Measurements from ENCODE around the gene MPHOSPH8.

Gene MPHOSPH8

GRCh38 chr13:19672990-19673389, 39.5 kb downstream of the MPHOSPH8 start:
- Histone ChIP-seq H3K4me3 (ENCODE audit: low read length) (no peak overlapping the region), H3K9me2 (replicated peaks; ENCODE audit: control insufficient read depth, low read length) (no peaks in the 10 kb centered on the region), H3K9me3 (ENCODE audit: control insufficient read depth, insufficient read depth, low read length) (no peaks in the 10 kb centered on the region), H3F3A (ENCODE audit: control insufficient read depth, insufficient read depth) (peaks cover 8% of the 10 kb centered on the region), H3K27me3 (ENCODE audit: control insufficient read depth, low read length) (no peaks in the 10 kb centered on the region), H3K4me1 (ENCODE audit: control insufficient read depth, low read length) (no peaks in the 10 kb centered on the region), H3K36me3 (ENCODE audit: control insufficient read depth, low read length) (peaks cover 94% of the 10 kb centered on the region), H3K4me2 (ENCODE audit: low read length) (no peak overlapping the region), H3K79me2 (ENCODE audit: control insufficient read depth, low read length) (no peaks in the 10 kb centered on the region), H4K20me1 (ENCODE audit: control insufficient read depth, insufficient read depth, low read depth, low read length) (no peaks in the 10 kb centered on the region), H3K27ac (ENCODE audit: low read depth, low read length) (no peak overlapping the region)
- no peak for TF ChIP-seq EZH2phosphoT487 (IDR thresholded peaks at IDR 0.05; ENCODE audit: borderline replicate concordance, low read length)
- TF ChIP-seq CTCF (IDR thresholded peaks at IDR 0.05; ENCODE audit: low read depth, low read length, poor library complexity, severe bottlenecking): no peak

GRCh38 chr13:19673473-19674430, 40.3 kb downstream of the MPHOSPH8 start:
- H3K4me2 ChIP-seq (ENCODE audit: low read length): no peak overlapping the region
- peaks cover 8% of the 10 kb centered on the region for H3F3A ChIP-seq (ENCODE audit: control insufficient read depth, insufficient read depth)
- no peaks in the 10 kb centered on the region for H3K79me2 ChIP-seq (ENCODE audit: control insufficient read depth, low read length)
- H3K4me3 ChIP-seq (ENCODE audit: low read length): no peak overlapping the region
- H3K36me3 ChIP-seq (ENCODE audit: control insufficient read depth, low read length): peaks cover 92% of the 10 kb centered on the region
- no peaks in the 10 kb centered on the region for H3K4me1 ChIP-seq (ENCODE audit: control insufficient read depth, low read length)
- no peaks in the 10 kb centered on the region for H4K20me1 ChIP-seq (ENCODE audit: control insufficient read depth, insufficient read depth, low read depth, low read length)
- no peaks in the 10 kb centered on the region for H3K9me2 ChIP-seq (replicated peaks; ENCODE audit: control insufficient read depth, low read length)
- TF ChIP-seq CTCF (IDR thresholded peaks at IDR 0.05; ENCODE audit: low read depth, low read length, poor library complexity, severe bottlenecking): no peak
- no peak for TF ChIP-seq EZH2phosphoT487 (IDR thresholded peaks at IDR 0.05; ENCODE audit: borderline replicate concordance, low read length)
- no peaks in the 10 kb centered on the region for H3K9me3 ChIP-seq (ENCODE audit: control insufficient read depth, insufficient read depth, low read length)
- H3K27me3 ChIP-seq (ENCODE audit: control insufficient read depth, low read length): no peaks in the 10 kb centered on the region
- no peak overlapping the region for H3K27ac ChIP-seq (ENCODE audit: low read depth, low read length)

- no peaks in the 10 kb centered on the region for H3K9me2 ChIP-seq (replicated peaks; ENCODE audit: control insufficient read depth, low read length)
- H3K4me1 ChIP-seq (ENCODE audit: control insufficient read depth, low read length): no peaks in the 10 kb centered on the region
- H3K27me3 ChIP-seq (ENCODE audit: control insufficient read depth, low read length): no peaks in the 10 kb centered on the region
- H3K27ac ChIP-seq (ENCODE audit: low read depth, low read length): no peak overlapping the region
- H3K4me2 ChIP-seq (ENCODE audit: low read length): no peak overlapping the region
- TF ChIP-seq CTCF (IDR thresholded peaks at IDR 0.05; ENCODE audit: low read depth, low read length, poor library complexity, severe bottlenecking): no peak
- TF ChIP-seq EZH2phosphoT487 (IDR thresholded peaks at IDR 0.05; ENCODE audit: borderline replicate concordance, low read length): no peak
- H3F3A ChIP-seq (ENCODE audit: control insufficient read depth, insufficient read depth): peaks cover 8% of the 10 kb centered on the region
- H3K4me3 ChIP-seq (ENCODE audit: low read length): no peak overlapping the region
- H3K9me3 ChIP-seq (ENCODE audit: control insufficient read depth, insufficient read depth, low read length): no peaks in the 10 kb centered on the region
- H3K79me2 ChIP-seq (ENCODE audit: control insufficient read depth, low read length): no peaks in the 10 kb centered on the region
- peaks cover 87% of the 10 kb centered on the region for H3K36me3 ChIP-seq (ENCODE audit: control insufficient read depth, low read length)
- no peaks in the 10 kb centered on the region for H4K20me1 ChIP-seq (ENCODE audit: control insufficient read depth, insufficient read depth, low read depth, low read length)
Measured at GRCh38 chr13:19674898-19675297, 41.4 kb downstream of the MPHOSPH8 start.

All from DOHH2 (cell line).